ENCODE results near the gene IRF1. TPM values are rescaled to one million over a fixed set of nuclear protein-coding genes. Genes with fewer than 3 reads are reported as not detected.
"Not testable (repeated sequence)": the region's sequence is repeated elsewhere in the genome, so short reads cannot be mapped to it uniquely, and the experiment has no call there.

The IRF1 gene
- total RNA-seq, 2 donors from 2014 or later, result 42.2 to 47.0 TPM

DNA sequence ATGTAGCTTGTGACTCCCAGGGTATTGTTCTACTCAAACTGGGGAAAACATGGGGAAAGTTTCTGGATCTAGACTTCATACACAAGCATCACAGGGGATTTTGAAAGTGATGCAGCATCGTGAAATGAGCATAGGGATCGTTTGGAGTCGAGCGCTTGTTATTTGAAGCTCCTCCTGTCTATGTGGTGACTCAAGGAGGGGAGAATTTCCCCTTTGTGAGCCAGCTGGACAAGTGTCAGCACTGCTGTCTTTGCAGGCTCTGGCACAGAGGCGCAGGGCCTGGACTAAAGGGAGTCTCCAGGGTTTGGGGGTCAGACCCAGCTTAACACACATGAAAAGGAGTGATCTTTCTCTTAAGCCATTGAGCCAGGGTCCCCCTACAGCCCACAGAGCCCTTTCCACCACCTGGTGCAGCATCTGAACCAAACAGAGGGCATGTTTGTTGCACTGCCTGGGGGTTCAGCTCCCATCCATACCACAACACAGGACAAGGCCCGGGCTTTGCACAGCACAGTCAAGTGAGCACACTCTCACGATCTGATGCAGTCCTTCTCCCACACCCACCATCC, 51.0 kb downstream of the IRF1 start:
- TF ChIP-seq POLR2AphosphoS5 (IDR thresholded peaks at IDR 0.05) (peak; percentile 58), CTCF (IDR thresholded peaks at IDR 0.05) (no peak)
- H3K27me3 ChIP-seq (replicated peaks; ENCODE audit: insufficient read depth), result no peaks in the 10 kb centered on the region
- peak overlapping the region; percentile 44 to 48 for H3K27ac ChIP-seq
- DNase-seq (ENCODE audit: low spot score), result peak; percentile 72
- H3K4me3 ChIP-seq, result no peak overlapping the region
- peaks cover 4% of the 10 kb centered on the region for H3K4me1 ChIP-seq (replicated peaks)
- intact Hi-C loops (cut with DNase I), result no loop called here
- WGBS, result 25% methylated on average over 7 of the region's 7 CpGs
- no peaks in the 10 kb centered on the region for H3K9me3 ChIP-seq
- H3K36me3 ChIP-seq, result no peaks in the 10 kb centered on the region

GRCh38 chr5:132438917-132439316, 51.7 kb downstream of the IRF1 start:
- intact Hi-C loops (cut with DNase I), result no loop called here
- DNase-seq (ENCODE audit: low spot score), result no peak
- H3K27ac ChIP-seq, result peak overlapping the region; percentile 44 to 48
- H3K27me3 ChIP-seq (replicated peaks; ENCODE audit: insufficient read depth), result no peaks in the 10 kb centered on the region
- TF ChIP-seq CTCF (IDR thresholded peaks at IDR 0.05), result no peak
- TF ChIP-seq POLR2AphosphoS5 (IDR thresholded peaks at IDR 0.05), result no peak
- no peak for TF ChIP-seq POLR2A (IDR thresholded peaks at IDR 0.05)
- 68% methylated on average over 4 of the region's 4 CpGs for WGBS
- H3K4me1 ChIP-seq (replicated peaks), result peaks cover 4% of the 10 kb centered on the region
- H3K36me3 ChIP-seq, result no peaks in the 10 kb centered on the region
- H3K9me3 ChIP-seq, result no peaks in the 10 kb centered on the region
- H3K4me3 ChIP-seq, result no peak overlapping the region

DNA sequence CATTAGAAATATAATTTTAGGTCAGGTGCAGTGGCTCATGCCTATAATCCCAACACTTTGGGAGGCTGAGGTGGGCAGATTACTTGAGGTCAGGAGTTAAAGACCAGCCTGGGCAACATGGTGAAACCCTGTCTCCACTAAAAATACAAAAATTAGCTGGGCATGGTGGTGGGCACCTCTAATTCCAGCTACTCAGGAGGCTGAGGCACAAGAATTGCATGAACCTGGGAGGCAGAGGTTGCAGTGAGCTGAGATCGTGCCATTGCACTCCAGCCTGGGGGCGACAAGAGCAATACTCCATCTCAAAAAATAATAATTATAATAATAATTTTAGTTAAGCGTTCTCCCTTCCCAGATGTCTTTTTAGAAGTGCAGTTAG, 52.3 kb downstream of the IRF1 start:
- intact Hi-C loops (cut with DNase I); H3K36me3 ChIP-seq; H3K4me3 ChIP-seq; DNase-seq (ENCODE audit: low spot score); H3K27me3 ChIP-seq (replicated peaks; ENCODE audit: insufficient read depth); H3K9me3 ChIP-seq; H3K4me1 ChIP-seq (replicated peaks): not testable (repeated sequence)
- 94% methylated on average over 3 of the region's 3 CpGs for WGBS
- H3K27ac ChIP-seq, result peak overlapping the region; percentile 32 to 64

GRCh38 chr5:132437604-132438266, 52.8 kb downstream of the IRF1 start:
- Histone ChIP-seq H3K4me1 (replicated peaks) (peaks cover 4% of the 10 kb centered on the region), H3K27me3 (replicated peaks; ENCODE audit: insufficient read depth) (no peaks in the 10 kb centered on the region), H3K4me3 (no peak overlapping the region), H3K9me3 (no peaks in the 10 kb centered on the region), H3K36me3 (no peaks in the 10 kb centered on the region), H3K27ac (peak overlapping the region; percentile 32 to 64)
- intact Hi-C loops (cut with DNase I), result no loop called here
- TF ChIP-seq POLR2A (IDR thresholded peaks at IDR 0.05) (no peak), POLR2AphosphoS5 (IDR thresholded peaks at IDR 0.05) (peak; percentile 19), CTCF (IDR thresholded peaks at IDR 0.05) (no peak)
- DNase-seq (ENCODE audit: low spot score), result no peak
- 41% methylated on average over 3 of the region's 3 CpGs for WGBS

GRCh38 chr5:132436936-132437335, 53.6 kb downstream of the IRF1 start:
- Histone ChIP-seq H3K27ac (peak overlapping the region in 1 of 2 donors; percentile 64), H3K9me3 (no peaks in the 10 kb centered on the region), H3K27me3 (replicated peaks; ENCODE audit: insufficient read depth) (no peaks in the 10 kb centered on the region), H3K4me3 (no peak overlapping the region), H3K36me3 (no peaks in the 10 kb centered on the region), H3K4me1 (replicated peaks) (peaks cover 4% of the 10 kb centered on the region)
- TF ChIP-seq CTCF (IDR thresholded peaks at IDR 0.05), result no peak
- TF ChIP-seq POLR2AphosphoS5 (IDR thresholded peaks at IDR 0.05), result no peak
- TF ChIP-seq POLR2A (IDR thresholded peaks at IDR 0.05), result no peak
- DNase-seq (ENCODE audit: low spot score), result no peak
- intact Hi-C loops (cut with DNase I), result no loop called here
- WGBS, result 98% methylated on average over 3 of the region's 3 CpGs

Data from prostate gland (tissue), 2 donors.